ENCODE results near the gene MSS51.

DNA sequence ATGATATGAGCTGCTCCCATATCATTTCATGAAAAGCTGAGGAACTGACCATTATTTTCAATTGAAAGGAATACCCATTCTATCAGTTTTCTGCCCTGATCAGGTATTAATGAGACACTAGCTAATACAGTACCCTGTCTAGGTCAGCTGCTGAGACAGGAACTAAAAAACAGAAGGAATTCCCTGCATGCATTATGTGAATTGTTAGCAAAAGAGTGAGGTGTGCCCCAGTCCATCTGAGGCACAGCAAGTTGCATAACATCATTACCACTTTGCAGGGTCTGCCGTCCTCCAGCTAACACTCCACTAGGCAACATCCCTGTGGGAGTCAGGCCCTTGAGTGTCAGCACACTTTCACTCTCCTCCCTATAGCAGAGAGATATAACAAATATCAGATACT lies 11.1 kb upstream of the MSS51 start:
- TF ChIP-seq, protein P1, sequence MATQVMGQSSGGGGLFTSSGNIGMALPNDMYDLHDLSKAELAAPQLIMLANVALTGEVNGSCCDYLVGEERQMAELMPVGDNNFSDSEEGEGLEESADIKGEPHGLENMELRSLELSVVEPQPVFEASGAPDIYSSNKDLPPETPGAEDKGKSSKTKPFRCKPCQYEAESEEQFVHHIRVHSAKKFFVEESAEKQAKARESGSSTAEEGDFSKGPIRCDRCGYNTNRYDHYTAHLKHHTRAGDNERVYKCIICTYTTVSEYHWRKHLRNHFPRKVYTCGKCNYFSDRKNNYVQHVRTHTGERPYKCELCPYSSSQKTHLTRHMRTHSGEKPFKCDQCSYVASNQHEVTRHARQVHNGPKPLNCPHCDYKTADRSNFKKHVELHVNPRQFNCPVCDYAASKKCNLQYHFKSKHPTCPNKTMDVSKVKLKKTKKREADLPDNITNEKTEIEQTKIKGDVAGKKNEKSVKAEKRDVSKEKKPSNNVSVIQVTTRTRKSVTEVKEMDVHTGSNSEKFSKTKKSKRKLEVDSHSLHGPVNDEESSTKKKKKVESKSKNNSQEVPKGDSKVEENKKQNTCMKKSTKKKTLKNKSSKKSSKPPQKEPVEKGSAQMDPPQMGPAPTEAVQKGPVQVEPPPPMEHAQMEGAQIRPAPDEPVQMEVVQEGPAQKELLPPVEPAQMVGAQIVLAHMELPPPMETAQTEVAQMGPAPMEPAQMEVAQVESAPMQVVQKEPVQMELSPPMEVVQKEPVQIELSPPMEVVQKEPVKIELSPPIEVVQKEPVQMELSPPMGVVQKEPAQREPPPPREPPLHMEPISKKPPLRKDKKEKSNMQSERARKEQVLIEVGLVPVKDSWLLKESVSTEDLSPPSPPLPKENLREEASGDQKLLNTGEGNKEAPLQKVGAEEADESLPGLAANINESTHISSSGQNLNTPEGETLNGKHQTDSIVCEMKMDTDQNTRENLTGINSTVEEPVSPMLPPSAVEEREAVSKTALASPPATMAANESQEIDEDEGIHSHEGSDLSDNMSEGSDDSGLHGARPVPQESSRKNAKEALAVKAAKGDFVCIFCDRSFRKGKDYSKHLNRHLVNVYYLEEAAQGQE (IDR thresholded peaks at IDR 0.05): no peak
- TF ChIP-seq, protein P2, sequence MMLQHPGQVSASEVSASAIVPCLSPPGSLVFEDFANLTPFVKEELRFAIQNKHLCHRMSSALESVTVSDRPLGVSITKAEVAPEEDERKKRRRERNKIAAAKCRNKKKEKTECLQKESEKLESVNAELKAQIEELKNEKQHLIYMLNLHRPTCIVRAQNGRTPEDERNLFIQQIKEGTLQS (IDR thresholded peaks at IDR 0.05): no peak
- TF ChIP-seq, protein P3, sequence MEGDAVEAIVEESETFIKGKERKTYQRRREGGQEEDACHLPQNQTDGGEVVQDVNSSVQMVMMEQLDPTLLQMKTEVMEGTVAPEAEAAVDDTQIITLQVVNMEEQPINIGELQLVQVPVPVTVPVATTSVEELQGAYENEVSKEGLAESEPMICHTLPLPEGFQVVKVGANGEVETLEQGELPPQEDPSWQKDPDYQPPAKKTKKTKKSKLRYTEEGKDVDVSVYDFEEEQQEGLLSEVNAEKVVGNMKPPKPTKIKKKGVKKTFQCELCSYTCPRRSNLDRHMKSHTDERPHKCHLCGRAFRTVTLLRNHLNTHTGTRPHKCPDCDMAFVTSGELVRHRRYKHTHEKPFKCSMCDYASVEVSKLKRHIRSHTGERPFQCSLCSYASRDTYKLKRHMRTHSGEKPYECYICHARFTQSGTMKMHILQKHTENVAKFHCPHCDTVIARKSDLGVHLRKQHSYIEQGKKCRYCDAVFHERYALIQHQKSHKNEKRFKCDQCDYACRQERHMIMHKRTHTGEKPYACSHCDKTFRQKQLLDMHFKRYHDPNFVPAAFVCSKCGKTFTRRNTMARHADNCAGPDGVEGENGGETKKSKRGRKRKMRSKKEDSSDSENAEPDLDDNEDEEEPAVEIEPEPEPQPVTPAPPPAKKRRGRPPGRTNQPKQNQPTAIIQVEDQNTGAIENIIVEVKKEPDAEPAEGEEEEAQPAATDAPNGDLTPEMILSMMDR (IDR thresholded peaks at IDR 0.05; ENCODE audit: low read depth, low read length, missing input control): no peak
- TF ChIP-seq RAD21 (IDR thresholded peaks at IDR 0.05) (no peak), YY1 (IDR thresholded peaks at IDR 0.05) (no peak), JUND (IDR thresholded peaks at IDR 0.05) (no peak)
- TF ChIP-seq, protein P4, sequence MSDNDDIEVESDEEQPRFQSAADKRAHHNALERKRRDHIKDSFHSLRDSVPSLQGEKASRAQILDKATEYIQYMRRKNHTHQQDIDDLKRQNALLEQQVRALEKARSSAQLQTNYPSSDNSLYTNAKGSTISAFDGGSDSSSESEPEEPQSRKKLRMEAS (IDR thresholded peaks at IDR 0.05): no peak

Data from liver (tissue), 3 donors.